Measurements from ENCODE around the gene LECT2.

LECT2 gene

GRCh38 chr5:135985951-135986350, 31.2 kb upstream of the LECT2 start:
- FAIRE-seq (no peak), DNase-seq (ENCODE audit: insufficient read length, low spot score) (no peak)
- TF ChIP-seq POLR2AphosphoS5 (IDR thresholded peaks at IDR 0.05; ENCODE audit: low read depth, low read length) (no peak), PAX5 (IDR thresholded peaks at IDR 0.05; ENCODE audit: insufficient read depth, low read length, severe bottlenecking) (no peak), POLR2A (IDR thresholded peaks at IDR 0.05; ENCODE audit: low read depth, low read length) (no peak), POU2F2 (IDR thresholded peaks at IDR 0.05; ENCODE audit: low read depth, low read length) (no peak), TAF1 (IDR thresholded peaks at IDR 0.05; ENCODE audit: low read depth, low read length) (no peak), SPI1 (IDR thresholded peaks at IDR 0.05; ENCODE audit: low read depth, low read length) (no peak)

DNA sequence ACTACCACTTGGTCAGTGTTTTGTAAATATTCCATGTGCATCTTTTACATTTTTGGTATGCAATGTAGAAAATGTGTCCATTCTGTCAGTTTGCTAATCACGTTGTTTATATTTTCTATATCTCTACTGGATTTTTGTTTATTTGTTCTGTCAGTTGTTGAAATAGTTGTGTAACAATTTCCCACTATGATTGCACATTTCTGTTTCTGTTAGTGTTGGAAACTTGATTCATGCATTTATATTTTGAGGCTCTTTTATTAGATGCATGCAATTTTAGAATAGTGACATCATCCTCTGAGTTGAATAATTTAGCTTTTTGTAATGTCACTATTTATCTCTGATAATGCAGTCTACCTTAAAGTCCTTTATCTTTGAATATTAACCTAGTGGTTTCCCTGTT, 25.8 kb upstream of the LECT2 start:
- FAIRE-seq (no peak), DNase-seq (ENCODE audit: insufficient read length, low spot score) (no peak)
- no peak for TF ChIP-seq TAF1 (IDR thresholded peaks at IDR 0.05; ENCODE audit: low read depth, low read length)
- TF ChIP-seq POLR2A (IDR thresholded peaks at IDR 0.05; ENCODE audit: low read depth, low read length), result no peak
- no peak for TF ChIP-seq POLR2AphosphoS5 (IDR thresholded peaks at IDR 0.05; ENCODE audit: low read depth, low read length)
- TF ChIP-seq POU2F2 (IDR thresholded peaks at IDR 0.05; ENCODE audit: low read depth, low read length), result no peak
- no peak for TF ChIP-seq PAX5 (IDR thresholded peaks at IDR 0.05; ENCODE audit: insufficient read depth, low read length, severe bottlenecking)
- TF ChIP-seq SPI1 (IDR thresholded peaks at IDR 0.05; ENCODE audit: low read depth, low read length), result no peak

DNA sequence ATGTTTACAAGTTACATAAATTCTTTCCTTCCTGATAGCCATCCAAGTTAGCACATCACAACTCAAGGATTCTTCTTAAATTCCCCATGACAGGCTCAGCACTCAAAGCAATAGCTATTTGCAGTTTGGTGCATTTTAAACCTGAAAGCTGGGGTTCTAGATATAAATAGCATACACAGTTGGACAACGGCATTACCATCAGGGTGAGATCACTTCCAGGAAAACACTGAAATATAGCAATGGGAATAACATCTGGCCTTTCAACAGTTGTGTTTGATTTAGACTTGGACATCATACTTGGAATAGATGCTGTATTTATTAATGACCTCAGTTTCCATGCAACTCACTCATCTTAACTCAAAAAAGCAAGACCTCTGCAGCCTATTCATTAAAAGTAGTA, 24.7 kb upstream of the LECT2 start:
- no peak for TF ChIP-seq SPI1 (IDR thresholded peaks at IDR 0.05; ENCODE audit: low read depth, low read length)
- FAIRE-seq, result no peak
- no peak for DNase-seq (ENCODE audit: insufficient read length, low spot score)

DNA sequence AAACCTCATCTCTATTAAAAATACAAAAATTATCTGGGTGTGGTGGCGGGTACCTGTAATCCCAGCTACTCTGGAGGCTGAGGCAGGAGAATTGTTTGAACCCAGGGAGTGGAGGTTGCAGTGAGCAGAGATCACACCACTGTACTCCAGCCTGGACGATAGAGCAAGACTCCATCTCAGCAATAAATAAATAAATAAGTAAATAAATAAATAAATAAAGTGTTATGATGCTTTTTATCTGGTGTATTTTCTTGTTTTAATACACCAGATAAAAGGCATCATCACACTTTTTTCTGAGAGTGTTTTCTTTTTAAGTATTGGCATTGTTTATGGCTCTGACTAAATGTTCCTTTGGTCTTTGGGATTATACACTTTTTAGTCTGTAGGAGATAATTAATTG, 24.2 kb upstream of the LECT2 start:
- TF ChIP-seq POU2F2 (IDR thresholded peaks at IDR 0.05; ENCODE audit: low read depth, low read length) (no peak), PAX5 (IDR thresholded peaks at IDR 0.05; ENCODE audit: insufficient read depth, low read length, severe bottlenecking) (no peak), TAF1 (IDR thresholded peaks at IDR 0.05; ENCODE audit: low read depth, low read length) (no peak), SPI1 (IDR thresholded peaks at IDR 0.05; ENCODE audit: low read depth, low read length) (no peak), POLR2A (IDR thresholded peaks at IDR 0.05; ENCODE audit: low read depth, low read length) (no peak), POLR2AphosphoS5 (IDR thresholded peaks at IDR 0.05; ENCODE audit: low read depth, low read length) (no peak)
- DNase-seq (ENCODE audit: insufficient read length, low spot score) (no peak), FAIRE-seq (no peak)

DNA sequence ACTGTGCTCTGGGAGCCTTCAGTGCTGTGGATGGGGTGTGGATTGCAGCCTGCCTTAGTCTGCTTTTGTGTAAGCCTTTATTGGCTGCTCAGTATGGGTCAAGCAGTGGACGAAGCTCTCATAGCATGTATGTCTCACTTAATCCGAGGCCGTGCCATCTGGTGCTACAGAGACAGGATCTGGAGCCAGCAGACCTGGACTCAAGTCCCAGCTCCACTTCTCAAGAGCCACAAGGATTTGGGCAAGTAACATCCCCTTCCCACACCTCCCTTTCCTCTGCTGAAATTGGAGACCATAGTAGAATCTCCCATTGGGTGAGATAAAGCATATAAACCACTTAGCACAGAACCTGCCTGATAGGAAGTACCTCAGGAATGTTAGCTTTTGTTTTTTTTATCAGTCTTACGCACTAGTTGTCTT, 23.4 kb upstream of the LECT2 start:
- FAIRE-seq, result no peak
- TF ChIP-seq SPI1 (IDR thresholded peaks at IDR 0.05; ENCODE audit: low read depth, low read length) (no peak), TAF1 (IDR thresholded peaks at IDR 0.05; ENCODE audit: low read depth, low read length) (no peak), PAX5 (IDR thresholded peaks at IDR 0.05; ENCODE audit: insufficient read depth, low read length, severe bottlenecking) (no peak), POLR2A (IDR thresholded peaks at IDR 0.05; ENCODE audit: low read depth, low read length) (no peak), POU2F2 (IDR thresholded peaks at IDR 0.05; ENCODE audit: low read depth, low read length) (no peak), POLR2AphosphoS5 (IDR thresholded peaks at IDR 0.05; ENCODE audit: low read depth, low read length) (no peak)
- no peak for DNase-seq (ENCODE audit: insufficient read length, low spot score)

- no peak for TF ChIP-seq SPI1 (IDR thresholded peaks at IDR 0.05; ENCODE audit: low read depth, low read length)
- FAIRE-seq (peak; percentile 78), DNase-seq (ENCODE audit: insufficient read length, low spot score) (peak; percentile 22)
Measured at GRCh38 chr5:135977375-135977928, 22.7 kb upstream of the LECT2 start.

GRCh38 chr5:135976216-135976615, 21.4 kb upstream of the LECT2 start:
- DNase-seq (ENCODE audit: insufficient read length, low spot score) (no peak), FAIRE-seq (no peak)
- no peak for TF ChIP-seq PAX5 (IDR thresholded peaks at IDR 0.05; ENCODE audit: insufficient read depth, low read length, severe bottlenecking)
- no peak for TF ChIP-seq POU2F2 (IDR thresholded peaks at IDR 0.05; ENCODE audit: low read depth, low read length)
- TF ChIP-seq POLR2AphosphoS5 (IDR thresholded peaks at IDR 0.05; ENCODE audit: low read depth, low read length), result no peak
- TF ChIP-seq SPI1 (IDR thresholded peaks at IDR 0.05; ENCODE audit: low read depth, low read length), result no peak
- TF ChIP-seq POLR2A (IDR thresholded peaks at IDR 0.05; ENCODE audit: low read depth, low read length), result no peak
- TF ChIP-seq TAF1 (IDR thresholded peaks at IDR 0.05; ENCODE audit: low read depth, low read length), result no peak

GRCh38 chr5:135975122-135975521, 20.3 kb upstream of the LECT2 start:
- TF ChIP-seq TAF1 (IDR thresholded peaks at IDR 0.05; ENCODE audit: low read depth, low read length) (no peak), POU2F2 (IDR thresholded peaks at IDR 0.05; ENCODE audit: low read depth, low read length) (no peak), POLR2AphosphoS5 (IDR thresholded peaks at IDR 0.05; ENCODE audit: low read depth, low read length) (no peak), POLR2A (IDR thresholded peaks at IDR 0.05; ENCODE audit: low read depth, low read length) (no peak), SPI1 (IDR thresholded peaks at IDR 0.05; ENCODE audit: low read depth, low read length) (no peak), PAX5 (IDR thresholded peaks at IDR 0.05; ENCODE audit: insufficient read depth, low read length, severe bottlenecking) (no peak)
- DNase-seq (ENCODE audit: insufficient read length, low spot score), result no peak
- no peak for FAIRE-seq

DNA sequence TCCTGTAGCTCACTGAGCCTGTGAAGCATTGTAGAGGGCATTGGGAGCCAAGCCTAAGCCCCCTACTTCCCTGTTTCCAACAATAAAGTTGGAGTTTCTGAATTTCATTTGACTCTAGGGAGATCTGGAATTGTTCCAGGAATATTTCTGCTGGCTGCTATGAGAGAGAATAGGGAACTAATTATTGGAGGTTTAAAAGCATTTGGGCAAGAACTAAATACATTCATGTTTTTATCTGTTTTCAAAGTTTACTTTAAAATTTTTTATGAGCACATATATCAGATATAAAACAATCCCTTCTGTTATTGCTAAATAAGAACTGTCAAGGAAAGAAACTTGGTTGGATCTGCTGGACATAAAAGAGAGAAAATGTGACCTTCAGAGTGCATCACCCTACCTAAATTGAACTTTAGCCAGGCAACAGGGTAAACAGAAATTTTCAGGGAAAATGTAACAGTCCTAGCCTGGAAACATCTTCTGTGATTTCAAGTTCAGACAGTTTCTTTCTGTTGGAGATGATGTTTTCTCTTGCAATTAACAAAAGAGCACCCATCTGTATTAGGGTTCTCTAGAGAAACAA, 19.3 kb upstream of the LECT2 start:
- FAIRE-seq, result no peak
- TF ChIP-seq POLR2A (IDR thresholded peaks at IDR 0.05; ENCODE audit: low read depth, low read length), result no peak
- TF ChIP-seq SPI1 (IDR thresholded peaks at IDR 0.05; ENCODE audit: low read depth, low read length), result no peak
- no peak for TF ChIP-seq TAF1 (IDR thresholded peaks at IDR 0.05; ENCODE audit: low read depth, low read length)
- TF ChIP-seq PAX5 (IDR thresholded peaks at IDR 0.05; ENCODE audit: insufficient read depth, low read length, severe bottlenecking), result no peak
- no peak for TF ChIP-seq POLR2AphosphoS5 (IDR thresholded peaks at IDR 0.05; ENCODE audit: low read depth, low read length)
- TF ChIP-seq POU2F2 (IDR thresholded peaks at IDR 0.05; ENCODE audit: low read depth, low read length), result no peak

DNA sequence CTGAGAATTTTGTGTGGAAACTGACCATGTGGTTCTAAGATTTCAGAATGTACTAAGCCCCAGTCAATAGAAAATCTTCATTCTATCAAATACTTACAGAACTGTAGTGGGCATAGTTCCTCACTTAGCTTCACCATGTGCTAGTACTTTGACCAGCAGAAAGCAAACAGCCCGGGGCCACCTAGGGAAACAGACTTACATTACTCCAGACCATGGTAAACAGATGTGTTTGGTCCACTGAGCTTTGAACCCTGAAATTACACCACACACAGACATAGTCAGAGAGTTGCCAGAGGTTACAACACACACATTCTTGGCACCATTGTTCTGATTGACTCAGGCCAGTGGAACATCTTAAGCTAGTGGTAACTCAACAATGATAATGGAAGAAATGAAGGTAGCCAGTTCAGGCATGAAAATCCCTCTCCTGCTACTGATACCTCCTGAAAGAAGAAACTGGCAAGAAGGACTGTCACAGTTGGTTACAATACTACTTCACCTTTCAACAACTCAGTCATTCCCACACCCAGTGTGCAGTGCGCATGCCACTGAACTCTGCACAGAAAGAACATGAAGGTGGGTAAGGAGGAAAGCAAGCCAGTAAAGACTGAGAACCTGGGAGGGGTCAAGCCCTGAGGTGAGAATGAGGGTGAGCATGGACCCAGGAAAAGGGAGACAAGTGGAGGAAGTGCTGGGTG, 18.7 kb upstream of the LECT2 start:
- FAIRE-seq (no peak), DNase-seq (ENCODE audit: insufficient read length, low spot score) (no peak)
- no peak for TF ChIP-seq POLR2AphosphoS5 (IDR thresholded peaks at IDR 0.05; ENCODE audit: low read depth, low read length)
- no peak for TF ChIP-seq TAF1 (IDR thresholded peaks at IDR 0.05; ENCODE audit: low read depth, low read length)
- TF ChIP-seq SPI1 (IDR thresholded peaks at IDR 0.05; ENCODE audit: low read depth, low read length), result no peak
- no peak for TF ChIP-seq PAX5 (IDR thresholded peaks at IDR 0.05; ENCODE audit: insufficient read depth, low read length, severe bottlenecking)
- no peak for TF ChIP-seq POLR2A (IDR thresholded peaks at IDR 0.05; ENCODE audit: low read depth, low read length)
- TF ChIP-seq POU2F2 (IDR thresholded peaks at IDR 0.05; ENCODE audit: low read depth, low read length), result no peak

More for the DNA sequence above, 19.3 kb upstream of the LECT2 start:
- DNase-seq (ENCODE audit: insufficient read length, low spot score), result no peak

All from GM12891 (cell line).